VCaP (cell line): ENCODE measurements around the gene SPDYC.
"Not testable (repeated sequence)": the region's sequence is repeated elsewhere in the genome, so short reads cannot be mapped to it uniquely, and the experiment has no call there.

ENCODE experiments used
- H3K27ac ChIP-seq: fragments of 450-650 bp; 2 replicates; pipeline ENCODE4 v1.5.1; 2017
- TF ChIP-seq, protein P1 (sequence below): fragments of 450-650 bp; conservative IDR thresholded peaks from 2 replicates; pipeline ENCODE4 v1.5.1; 2017; ENCODE audit warnings: mild to moderate bottlenecking, moderate library complexity

Gene SPDYC

DNA sequence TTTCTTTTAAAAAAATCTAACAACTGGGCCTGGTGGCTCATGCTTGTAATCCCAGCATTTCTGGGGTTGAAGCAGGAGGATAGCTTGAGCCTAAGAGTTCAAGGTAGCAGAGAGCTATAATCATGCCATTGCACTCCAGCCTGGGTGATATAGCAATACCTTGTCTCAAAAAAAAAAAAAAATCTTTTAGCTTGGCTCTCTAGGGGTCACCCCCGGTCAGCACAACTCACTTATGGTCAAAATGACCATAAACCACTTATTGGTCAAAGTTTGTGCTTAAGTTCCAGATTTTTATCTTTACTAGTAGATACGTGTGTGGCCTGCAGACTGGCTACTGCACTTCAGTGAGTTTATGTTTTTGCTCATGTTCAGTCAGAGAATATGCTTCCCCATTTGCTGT lies 6.3 kb upstream of the SPDYC start:
- no peak overlapping the region for H3K27ac ChIP-seq
- TF ChIP-seq, protein P1, sequence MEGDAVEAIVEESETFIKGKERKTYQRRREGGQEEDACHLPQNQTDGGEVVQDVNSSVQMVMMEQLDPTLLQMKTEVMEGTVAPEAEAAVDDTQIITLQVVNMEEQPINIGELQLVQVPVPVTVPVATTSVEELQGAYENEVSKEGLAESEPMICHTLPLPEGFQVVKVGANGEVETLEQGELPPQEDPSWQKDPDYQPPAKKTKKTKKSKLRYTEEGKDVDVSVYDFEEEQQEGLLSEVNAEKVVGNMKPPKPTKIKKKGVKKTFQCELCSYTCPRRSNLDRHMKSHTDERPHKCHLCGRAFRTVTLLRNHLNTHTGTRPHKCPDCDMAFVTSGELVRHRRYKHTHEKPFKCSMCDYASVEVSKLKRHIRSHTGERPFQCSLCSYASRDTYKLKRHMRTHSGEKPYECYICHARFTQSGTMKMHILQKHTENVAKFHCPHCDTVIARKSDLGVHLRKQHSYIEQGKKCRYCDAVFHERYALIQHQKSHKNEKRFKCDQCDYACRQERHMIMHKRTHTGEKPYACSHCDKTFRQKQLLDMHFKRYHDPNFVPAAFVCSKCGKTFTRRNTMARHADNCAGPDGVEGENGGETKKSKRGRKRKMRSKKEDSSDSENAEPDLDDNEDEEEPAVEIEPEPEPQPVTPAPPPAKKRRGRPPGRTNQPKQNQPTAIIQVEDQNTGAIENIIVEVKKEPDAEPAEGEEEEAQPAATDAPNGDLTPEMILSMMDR: no peak

DNA sequence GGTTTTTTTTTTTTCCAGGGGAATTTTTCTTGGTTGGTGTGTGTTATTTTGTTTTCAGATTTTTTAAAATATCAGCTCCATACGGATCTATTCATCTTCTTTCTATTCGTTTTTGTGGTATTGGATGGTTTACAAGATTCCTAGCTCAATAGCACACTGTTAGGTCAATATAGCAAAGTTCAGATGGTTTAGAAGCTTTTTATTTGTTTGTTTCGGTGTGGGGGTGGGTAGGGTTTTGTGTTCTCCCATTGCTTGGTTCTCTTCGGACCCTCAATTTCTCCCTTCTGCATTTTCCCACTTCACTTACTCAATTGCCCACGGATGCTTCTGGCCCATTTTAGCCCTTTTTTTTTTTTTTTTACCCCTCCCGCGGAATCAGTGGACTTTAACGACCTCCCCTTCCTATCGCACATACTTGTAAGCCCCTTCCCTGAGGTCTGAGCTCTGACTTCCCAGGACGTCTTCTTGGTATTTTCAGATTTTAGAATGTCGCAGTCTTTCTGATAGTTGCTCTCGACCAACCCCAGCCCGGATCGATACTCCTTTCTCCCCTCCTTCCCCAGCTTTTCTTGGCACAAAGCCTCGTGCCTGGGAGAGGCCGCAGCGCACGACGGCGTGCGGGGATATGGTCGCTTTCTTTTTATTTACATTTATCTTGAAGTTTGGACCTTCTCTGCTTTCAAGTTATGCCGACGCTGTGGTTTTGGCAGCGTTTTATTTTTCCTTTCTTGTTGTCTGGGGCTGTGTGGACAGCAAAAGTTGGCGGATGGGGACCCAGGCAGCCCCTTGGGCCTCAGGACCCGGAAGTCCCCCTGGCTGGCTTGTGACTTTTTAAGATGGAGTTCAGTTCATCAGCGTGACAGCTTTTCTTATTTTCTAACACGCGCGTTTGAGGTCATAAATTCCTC lies 4.4 kb upstream of the SPDYC start:
- H3K27ac ChIP-seq: peak overlapping the region; percentile 52; the same call in 1 of the 2 replicates
- TF ChIP-seq, protein P1: no peak

DNA sequence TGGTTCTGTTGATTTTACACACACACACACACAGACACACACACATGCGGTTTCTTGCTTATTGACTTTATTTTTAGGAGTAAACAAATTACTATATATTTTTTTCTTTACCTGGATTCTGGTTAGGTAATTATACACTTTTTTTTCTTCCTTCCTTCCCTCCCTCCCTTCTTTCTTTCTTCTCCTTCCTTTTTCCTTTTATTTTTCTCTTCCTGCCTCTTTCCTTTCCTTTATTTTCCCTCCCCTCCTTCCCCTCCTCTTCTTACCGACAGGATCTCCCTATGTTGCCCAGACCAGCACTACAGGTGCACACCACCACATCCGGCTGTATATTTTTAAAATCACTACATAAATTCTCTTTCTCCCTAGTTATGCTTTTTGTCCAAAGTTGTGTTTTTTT lies 3.1 kb upstream of the SPDYC start:
- TF ChIP-seq, protein P1: no peak

DNA sequence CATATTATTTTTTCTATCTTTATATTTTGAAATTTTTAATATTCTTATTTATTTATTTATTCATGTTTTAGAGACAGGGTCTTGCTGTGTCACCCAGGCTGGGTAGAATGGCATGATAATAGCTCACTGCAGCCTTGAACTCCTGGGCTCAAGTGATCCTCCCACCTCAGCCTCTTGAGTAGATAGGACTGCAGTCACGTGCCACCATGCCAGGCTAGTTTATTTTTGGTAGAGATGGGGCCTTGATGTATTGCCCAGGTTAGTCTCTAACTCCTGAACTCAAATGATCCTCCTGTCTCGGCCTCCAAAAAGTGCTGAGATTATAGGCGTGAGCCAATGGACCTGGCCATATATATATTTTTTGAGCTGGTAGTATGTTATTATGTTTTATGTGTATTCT lies 2.4 kb upstream of the SPDYC start:
- TF ChIP-seq, protein P1: no peak
- H3K27ac ChIP-seq: no peak overlapping the region

More for the DNA sequence above, 3.1 kb upstream of the SPDYC start:
- no peak overlapping the region for H3K27ac ChIP-seq

DNA sequence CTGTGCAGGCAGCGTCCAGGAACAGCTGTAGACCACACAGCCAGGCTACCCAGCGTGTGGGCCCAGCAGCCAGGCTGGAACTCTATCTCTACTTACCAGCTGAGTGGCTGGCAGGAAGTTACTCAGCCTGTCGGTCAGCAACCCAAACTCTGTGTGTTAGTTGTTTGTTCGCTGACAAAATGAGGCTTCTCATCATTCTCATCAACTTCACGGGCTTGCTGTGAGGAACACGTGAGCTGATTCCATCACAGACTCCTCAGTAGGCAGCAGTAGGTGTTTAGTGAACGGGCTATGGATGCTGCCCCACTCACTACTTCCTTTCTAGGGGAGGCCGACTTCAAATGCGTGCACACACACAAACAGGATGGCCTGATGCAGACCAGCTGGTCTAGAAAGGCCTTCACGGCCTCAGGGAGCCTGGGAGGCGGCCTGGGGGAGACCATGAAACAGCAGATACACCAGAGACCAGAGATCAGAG lies 830 bp upstream of the SPDYC start:
- peak overlapping the region; percentile 0; the same call in 1 of the 2 replicates for H3K27ac ChIP-seq
- TF ChIP-seq, protein P1: no peak

DNA sequence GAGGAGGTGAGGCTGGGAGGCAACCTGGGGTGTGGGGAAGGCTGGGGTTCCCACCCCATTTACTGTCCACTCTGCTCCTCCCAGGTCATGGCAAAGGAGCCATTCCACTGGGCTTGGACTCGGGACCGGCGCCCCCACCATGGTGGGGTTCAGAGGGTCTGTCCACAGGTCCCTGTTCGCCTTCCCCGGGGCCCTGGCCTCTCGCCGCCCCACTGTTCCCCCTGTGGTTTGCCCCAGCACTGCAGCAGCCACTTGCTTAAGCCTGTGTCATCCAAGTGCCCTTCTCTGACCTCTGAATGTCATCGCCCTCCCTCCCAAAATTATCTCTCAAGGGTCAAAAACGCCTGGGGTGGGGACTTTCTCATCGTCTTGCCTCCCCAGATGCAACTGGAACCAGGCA lies 2.6 kb downstream of the SPDYC start:
- H3K27ac ChIP-seq: no peak overlapping the region
- TF ChIP-seq, protein P1: no peak

DNA sequence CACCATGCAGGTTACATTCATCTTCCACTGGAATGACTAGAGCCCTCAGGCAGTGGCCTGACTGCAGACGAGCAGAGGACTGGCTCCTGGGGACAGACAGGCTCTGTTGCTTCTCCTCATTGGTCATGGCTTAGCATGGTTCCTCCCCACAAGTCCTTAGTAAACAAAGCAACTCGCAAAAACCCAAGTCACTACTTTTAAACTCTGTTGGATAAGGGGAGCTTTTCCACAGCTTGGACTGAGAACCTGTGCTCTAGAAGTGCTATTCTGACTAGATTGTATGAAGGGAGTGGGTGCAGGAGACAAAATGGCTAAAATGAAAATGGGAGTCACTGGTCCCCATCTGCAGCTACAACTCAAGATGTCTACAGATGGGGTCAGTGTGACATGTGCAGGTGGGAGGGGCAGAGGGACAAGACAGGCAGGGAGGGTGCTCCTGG lies 4.6 kb downstream of the SPDYC start:
- H3K27ac ChIP-seq: not testable (repeated sequence)
